Measurements from ENCODE around the gene SPAST. TPM values are rescaled to one million over a fixed set of nuclear protein-coding genes. Genes with fewer than 3 reads are reported as not detected.
A peak's percentile ranks its signal among the peaks of the same experiment; 100 is the strongest.
"Not testable (repeated sequence)": the region's sequence is repeated elsewhere in the genome, so short reads cannot be mapped to it uniquely, and the experiment has no call there.

Gene SPAST
- total RNA-seq, result 10 to 100 TPM; 10.8 to 58.1 (median 21.4) TPM

DNA sequence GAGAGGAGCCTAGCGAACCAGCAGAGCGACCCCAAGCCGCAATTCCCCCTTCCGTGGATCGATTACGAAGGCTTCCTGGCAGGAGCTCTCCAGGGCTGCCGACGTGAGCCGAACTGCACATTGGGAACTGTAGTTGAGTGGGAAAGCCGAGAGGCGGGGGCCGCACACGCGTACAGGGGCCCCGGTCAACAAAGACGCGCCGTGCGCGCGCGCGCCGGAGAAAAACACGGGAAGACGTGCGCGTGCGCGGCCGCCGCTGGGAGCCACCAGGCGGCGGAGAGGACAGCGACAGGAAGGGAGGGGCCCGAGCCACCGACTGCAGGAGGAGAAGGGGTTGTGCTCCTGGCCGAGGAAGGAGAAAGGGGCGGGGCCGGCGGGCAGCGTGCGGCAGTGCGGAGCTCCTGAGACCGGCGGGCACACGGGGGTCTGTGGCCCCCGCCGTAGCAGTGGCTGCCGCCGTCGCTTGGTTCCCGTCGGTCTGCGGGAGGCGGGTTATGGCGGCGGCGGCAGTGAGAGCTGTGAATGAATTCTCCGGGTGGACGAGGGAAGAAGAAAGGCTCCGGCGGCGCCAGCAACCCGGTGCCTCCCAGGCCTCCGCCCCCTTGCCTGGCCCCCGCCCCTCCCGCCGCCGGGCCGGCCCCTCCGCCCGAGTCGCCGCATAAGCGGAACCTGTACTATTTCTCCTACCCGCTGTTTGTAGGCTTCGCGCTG, at the start of gene SPAST:
TSS of gene SPAST (plus strand) at position 247 of the 711 bp plus-strand sequence. CDS start at position 523, 276 bp downstream.
- peak within 1 kb of the TSS; percentile 64 to 80 for H3K4me3 ChIP-seq
- H3K36me3 ChIP-seq, result no peaks in the 10 kb centered on the region
- H3K27ac ChIP-seq, result peak within 1 kb of the TSS; percentile 87 to 89
- TF ChIP-seq CTCF (IDR thresholded peaks at IDR 0.05) (peak; percentile 28 to 94 (median 70)), POLR2A (IDR thresholded peaks at IDR 0.05) (peak; percentile 42 to 61)
- H3K27me3 ChIP-seq, result no peaks in the 10 kb centered on the region
- DNase-seq, result peak; percentile 93 to 96
- H3K9me3 ChIP-seq, result no peaks in the 10 kb centered on the region
- intact Hi-C loops (cut with DNase I; ENCODE audit: low total_unique reads), result no loop called here
- no peaks in the 10 kb centered on the region for H3K4me1 ChIP-seq

GRCh38 chr2:32018789-32019482, 44.4 kb upstream of the SPAST start:
- H3K36me3 ChIP-seq; H3K9me3 ChIP-seq; H3K27me3 ChIP-seq; H3K4me1 ChIP-seq; DNase-seq; H3K27ac ChIP-seq; intact Hi-C loops (cut with DNase I; ENCODE audit: low total_unique reads); H3K4me3 ChIP-seq: not testable (repeated sequence)

DNA sequence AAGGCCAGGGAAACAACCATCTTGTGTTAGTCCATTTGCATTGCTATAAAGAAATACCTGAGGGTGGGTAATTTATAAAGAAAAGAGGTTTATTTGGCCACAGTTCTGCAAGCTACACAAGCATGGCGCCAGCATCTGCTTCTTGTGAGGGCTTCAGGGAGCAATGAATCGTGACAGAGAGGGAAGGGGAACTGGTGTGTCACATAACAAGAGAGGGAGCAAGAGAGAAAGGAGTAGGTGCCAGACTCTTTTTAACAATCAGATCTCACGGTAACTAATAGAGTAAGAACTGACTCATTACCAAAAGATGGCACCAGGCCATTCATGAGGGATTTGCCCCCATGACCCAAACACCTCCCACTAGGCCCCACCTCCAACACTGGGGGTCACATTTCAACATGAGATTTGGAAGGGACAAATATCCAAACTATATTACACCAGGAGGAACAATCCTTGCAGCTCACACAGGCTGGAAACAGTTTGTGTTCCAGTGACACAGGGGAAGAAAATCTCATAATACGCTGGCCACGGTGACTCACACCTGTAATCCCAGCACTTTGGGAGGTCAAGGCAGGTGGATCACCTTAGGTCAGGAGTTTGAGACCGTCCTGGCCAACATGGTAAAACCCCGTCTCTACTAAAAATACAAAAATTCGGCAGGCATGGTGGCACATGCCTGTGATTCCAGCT, 29.0 kb upstream of the SPAST start:
- DNase-seq; H3K4me1 ChIP-seq; H3K27me3 ChIP-seq; H3K27ac ChIP-seq; H3K4me3 ChIP-seq; H3K36me3 ChIP-seq; intact Hi-C loops (cut with DNase I; ENCODE audit: low total_unique reads); H3K9me3 ChIP-seq: not testable (repeated sequence)

- Histone ChIP-seq H3K27me3 (no peaks in the 10 kb centered on the region), H3K36me3 (no peaks in the 10 kb centered on the region), H3K4me3 (peak within 1 kb of the TSS; percentile 85 to 98), H3K9me3 (no peaks in the 10 kb centered on the region), H3K4me1 (no peaks in the 10 kb centered on the region), H3K27ac (peak within 1 kb of the TSS; percentile 84 to 85)
- peak; percentile 89 to 91 for DNase-seq
- TF ChIP-seq CTCF (IDR thresholded peaks at IDR 0.05), result peak in 2 of 4 experiments; percentile 11 to 13
- peak; percentile 81 to 84 for TF ChIP-seq POLR2A (IDR thresholded peaks at IDR 0.05)
- intact Hi-C loops (cut with DNase I; ENCODE audit: low total_unique reads), result no loop called here
These were observed 23.7 kb upstream of the SPAST start, which contains the start of gene DPY30 for GRCh38 chr2:32039447-32040219. Gene DPY30 (minus strand): TSS chr2:32039805. CDS start chr2:32039456, 349 bp downstream.

- no peak overlapping the region for H3K4me3 ChIP-seq
- no peaks in the 10 kb centered on the region for H3K27me3 ChIP-seq
- no peaks in the 10 kb centered on the region for H3K4me1 ChIP-seq
- TF ChIP-seq POLR2A (IDR thresholded peaks at IDR 0.05), result no peak
- TF ChIP-seq CTCF (IDR thresholded peaks at IDR 0.05), result no peak
- H3K9me3 ChIP-seq, result no peaks in the 10 kb centered on the region
- H3K27ac ChIP-seq, result no peak overlapping the region
- no peak for DNase-seq
- no peaks in the 10 kb centered on the region for H3K36me3 ChIP-seq
- intact Hi-C loops (cut with DNase I; ENCODE audit: low total_unique reads), result no loop called here
These were observed 19.8 kb upstream of the SPAST start for GRCh38 chr2:32043561-32043960.
